AG04449 (cell line): ENCODE data around the gene SRRM2.

Experiments used
- CTCF ChIA-PET: fragments of 350-600 bp; formaldehyde crosslinking; extraction: SDS; loops from one replicate; lab custom pipeline; 2021; ENCODE audit warnings: antibody characterized with exemption; lab: Yijun Ruan, JAX
- POLR2A ChIA-PET: fragments of 400-600, 350-600 bp; formaldehyde crosslinking; extraction: SDS; loops from one replicate; lab custom pipeline; 2020; ENCODE audit warnings: antibody characterized with exemption, inconsistent platforms; lab: Yijun Ruan, JAX
- DNase-seq: peaks from one replicate; pipeline ENCODE4 v3.0.0-alpha.2; 2010; ENCODE audit warnings: low read depth, low spot score
- H3K4me3 ChIP-seq: 2 replicates; pipeline ENCODE4 v1.5.1; 2011; ENCODE audit warnings: low read depth, mild to moderate bottlenecking, control low read depth, low read length
- TF ChIP-seq, protein P1 (sequence below): IDR thresholded peaks from one replicate; pipeline ENCODE4 v1.5.1; 2011; ENCODE audit warnings: mild to moderate bottlenecking, moderate library complexity, low read length, control low read depth, inconsistent platforms; ENCODE audit not compliant: insufficient read depth; ENCODE audit errors: missing control alignments

SRRM2 gene

DNA sequence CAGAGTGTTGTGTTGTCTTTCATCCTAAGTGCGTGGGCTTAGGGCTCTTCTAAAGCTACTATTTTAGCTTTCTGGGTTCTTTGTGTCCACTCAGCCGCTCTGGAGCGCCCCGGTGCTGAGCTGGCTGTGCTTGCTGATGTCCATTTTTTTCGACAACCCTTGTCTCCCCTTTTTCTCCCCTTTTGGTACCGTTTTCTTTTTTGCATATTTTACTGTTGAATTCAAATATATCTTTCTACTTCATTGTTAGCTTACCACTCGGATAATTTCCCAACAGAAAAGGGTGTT is 1.2 kb downstream of the SRRM2 start:
- TF ChIP-seq, protein P1, sequence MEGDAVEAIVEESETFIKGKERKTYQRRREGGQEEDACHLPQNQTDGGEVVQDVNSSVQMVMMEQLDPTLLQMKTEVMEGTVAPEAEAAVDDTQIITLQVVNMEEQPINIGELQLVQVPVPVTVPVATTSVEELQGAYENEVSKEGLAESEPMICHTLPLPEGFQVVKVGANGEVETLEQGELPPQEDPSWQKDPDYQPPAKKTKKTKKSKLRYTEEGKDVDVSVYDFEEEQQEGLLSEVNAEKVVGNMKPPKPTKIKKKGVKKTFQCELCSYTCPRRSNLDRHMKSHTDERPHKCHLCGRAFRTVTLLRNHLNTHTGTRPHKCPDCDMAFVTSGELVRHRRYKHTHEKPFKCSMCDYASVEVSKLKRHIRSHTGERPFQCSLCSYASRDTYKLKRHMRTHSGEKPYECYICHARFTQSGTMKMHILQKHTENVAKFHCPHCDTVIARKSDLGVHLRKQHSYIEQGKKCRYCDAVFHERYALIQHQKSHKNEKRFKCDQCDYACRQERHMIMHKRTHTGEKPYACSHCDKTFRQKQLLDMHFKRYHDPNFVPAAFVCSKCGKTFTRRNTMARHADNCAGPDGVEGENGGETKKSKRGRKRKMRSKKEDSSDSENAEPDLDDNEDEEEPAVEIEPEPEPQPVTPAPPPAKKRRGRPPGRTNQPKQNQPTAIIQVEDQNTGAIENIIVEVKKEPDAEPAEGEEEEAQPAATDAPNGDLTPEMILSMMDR, result no peak
- ChIA-PET CTCF (interaction anchor here (0.9 to 3.2 kb wide), 3 partner anchors 115 to 210 kb away, joined by 3 to 10 read pairs (median 6); no protein-coding TSS in a partner anchor), POLR2A (interaction anchor here (0.6 to 2.1 kb wide), 5 partner anchors 18 to 114 kb away, joined by 3 to 12 read pairs (median 6); partner anchors contain the start of gene ELOB)
- H3K4me3 ChIP-seq, result peak overlapping the region; percentile 81
- no peak for DNase-seq

DNA sequence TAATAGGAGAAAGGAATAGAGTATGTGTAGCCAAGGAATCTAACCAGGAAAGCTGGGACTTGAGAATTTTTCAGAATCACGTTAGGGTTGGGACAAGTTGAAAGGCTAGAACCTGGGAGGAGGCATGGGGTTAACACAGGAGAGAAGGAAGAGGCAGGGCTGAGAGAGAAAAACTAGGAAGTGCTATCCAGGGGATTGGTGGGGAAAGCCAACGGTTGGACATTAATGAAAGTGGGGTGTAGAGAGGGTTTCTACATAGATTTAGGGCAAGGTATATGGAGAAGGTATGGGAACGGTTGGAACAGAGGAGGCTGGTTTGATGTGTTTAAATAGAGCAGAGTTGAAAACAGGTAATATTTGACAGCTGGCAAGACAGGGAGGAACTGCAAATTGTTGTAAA is 2.7 kb downstream of the SRRM2 start:
- peak overlapping the region; percentile 32 for H3K4me3 ChIP-seq
- DNase-seq, result no peak
- ChIA-PET CTCF (interaction anchor here (1.0 kb wide), 1 partner anchor 84 kb away, joined by 3 read pairs; no protein-coding TSS in a partner anchor), POLR2A (no interaction called here)
- TF ChIP-seq, protein P1, result no peak

DNA sequence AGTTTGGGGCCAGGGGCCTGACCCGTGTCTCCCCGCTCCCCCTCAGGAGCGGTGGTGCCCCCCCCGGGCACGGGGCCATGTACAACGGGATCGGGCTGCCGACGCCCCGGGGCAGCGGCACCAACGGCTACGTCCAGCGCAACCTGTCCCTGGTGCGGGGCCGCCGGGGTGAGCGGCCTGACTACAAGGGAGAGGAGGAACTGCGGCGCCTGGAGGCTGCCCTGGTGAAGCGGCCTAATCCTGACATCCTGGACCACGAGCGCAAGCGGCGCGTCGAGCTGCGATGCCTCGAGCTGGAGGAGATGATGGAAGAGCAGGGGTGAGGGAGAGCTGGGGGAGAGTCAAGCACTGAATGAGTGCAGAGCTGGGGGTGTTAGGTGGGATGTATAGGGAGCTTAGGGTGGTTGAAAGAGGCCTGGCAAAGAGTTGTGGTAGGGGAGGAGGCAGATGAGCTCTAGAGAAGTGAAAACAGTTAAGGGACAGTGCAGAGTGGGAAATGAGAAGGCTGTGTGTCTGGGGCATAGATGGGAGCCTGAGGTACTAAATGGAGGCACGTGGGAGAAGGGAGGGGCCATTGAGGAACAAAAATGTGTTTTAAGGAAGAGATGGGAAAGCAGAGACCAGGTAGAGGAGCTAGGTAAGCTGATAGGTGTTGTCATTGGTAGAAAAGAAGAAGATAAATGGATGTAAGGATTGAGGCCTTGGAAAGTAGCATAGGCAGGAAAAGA is 4.0 kb downstream of the SRRM2 start:
- DNase-seq, result no peak
- TF ChIP-seq, protein P1, result no peak
- no peak overlapping the region for H3K4me3 ChIP-seq
- CTCF ChIA-PET, result interaction anchor here (0.8 kb wide), 1 partner anchor 11 kb away, joined by 3 read pairs; no protein-coding TSS in a partner anchor
- POLR2A ChIA-PET, result interaction anchor here (0.8 kb wide), 1 partner anchor 18 kb away, joined by 3 read pairs; no protein-coding TSS in a partner anchor

DNA sequence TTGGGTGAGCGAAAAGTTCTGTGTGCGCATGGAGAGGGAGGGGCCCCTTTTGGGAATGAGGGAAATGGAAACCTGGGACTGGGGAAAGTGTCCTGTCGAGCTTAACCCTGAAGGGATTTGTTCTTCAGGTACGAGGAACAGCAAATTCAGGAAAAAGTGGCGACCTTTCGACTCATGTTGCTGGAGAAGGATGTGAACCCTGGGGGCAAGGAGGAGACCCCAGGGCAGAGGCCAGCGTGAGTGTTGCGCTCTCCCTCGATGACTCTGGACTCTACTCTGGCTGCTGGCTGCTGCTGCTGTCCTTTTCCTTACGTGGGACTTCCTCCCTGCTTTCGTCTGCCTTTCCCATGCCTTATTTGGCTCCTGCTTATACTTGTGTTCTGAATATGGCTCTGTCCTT is 4.9 kb downstream of the SRRM2 start:
- TF ChIP-seq, protein P1, result no peak
- ChIA-PET CTCF (interaction anchor here (0.7 kb wide), 1 partner anchor 9 kb away, joined by 3 read pairs; no protein-coding TSS in a partner anchor), POLR2A (interaction anchor here (1.0 kb wide), 1 partner anchor 10 kb away, joined by 5 read pairs; no protein-coding TSS in a partner anchor)
- H3K4me3 ChIP-seq, result no peak overlapping the region
- no peak for DNase-seq

DNA sequence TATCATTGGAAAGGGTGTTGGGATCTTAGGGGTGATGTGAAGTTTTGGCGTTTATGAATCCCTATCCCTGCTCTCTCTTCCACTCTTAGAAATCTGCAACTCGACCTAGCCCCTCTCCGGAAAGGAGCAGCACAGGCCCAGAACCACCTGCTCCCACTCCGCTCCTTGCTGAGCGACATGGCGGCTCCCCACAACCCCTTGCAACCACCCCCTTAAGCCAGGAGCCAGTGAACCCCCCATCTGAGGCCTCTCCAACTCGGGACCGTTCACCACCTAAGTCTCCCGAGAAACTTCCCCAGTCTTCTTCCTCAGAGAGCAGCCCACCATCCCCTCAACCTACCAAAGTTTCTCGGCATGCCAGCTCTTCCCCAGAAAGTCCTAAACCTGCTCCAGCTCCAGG is 9.0 kb downstream of the SRRM2 start:
- no peak overlapping the region for H3K4me3 ChIP-seq
- ChIA-PET POLR2A (no interaction called here), CTCF (no interaction called here)
- DNase-seq, result no peak
- TF ChIP-seq, protein P1, result no peak

DNA sequence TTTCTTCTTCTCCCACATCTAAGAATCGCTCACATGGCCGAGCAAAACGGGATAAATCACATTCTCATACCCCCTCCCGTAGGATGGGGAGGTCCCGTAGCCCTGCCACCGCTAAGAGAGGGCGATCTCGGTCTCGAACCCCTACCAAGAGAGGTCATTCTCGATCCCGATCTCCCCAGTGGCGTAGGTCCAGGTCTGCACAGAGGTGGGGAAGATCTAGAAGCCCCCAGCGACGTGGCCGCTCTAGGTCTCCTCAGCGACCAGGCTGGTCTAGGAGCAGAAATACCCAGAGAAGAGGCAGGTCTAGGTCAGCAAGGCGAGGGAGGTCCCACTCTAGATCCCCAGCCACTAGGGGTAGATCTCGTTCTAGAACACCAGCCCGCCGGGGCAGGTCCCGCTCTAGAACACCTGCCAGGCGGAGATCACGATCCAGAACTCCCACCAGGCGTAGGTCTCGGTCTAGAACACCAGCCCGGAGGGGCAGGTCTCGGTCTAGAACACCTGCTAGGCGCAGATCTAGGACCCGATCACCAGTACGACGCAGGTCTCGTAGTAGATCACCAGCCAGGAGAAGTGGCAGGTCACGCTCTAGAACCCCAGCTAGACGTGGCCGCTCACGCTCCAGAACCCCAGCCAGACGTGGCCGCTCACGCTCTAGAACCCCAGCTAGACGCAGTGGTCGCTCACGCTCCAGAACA is 9.6 kb downstream of the SRRM2 start:
- TF ChIP-seq, protein P1, result no peak
- H3K4me3 ChIP-seq, result no peak overlapping the region
- CTCF ChIA-PET, result no interaction called here
- POLR2A ChIA-PET, result interaction anchor here (1.2 kb wide), 1 partner anchor 9 kb away, joined by 4 read pairs; the partner anchor contains the start of gene SRRM2
- DNase-seq, result no peak
